Gastrocnemius medialis (tissue), 4 donors: ENCODE results near the gene CPLX1. TPM values are rescaled to one million over a fixed set of nuclear protein-coding genes. Genes with fewer than 3 reads are reported as not detected.

Experiments
- ATAC-seq, 2 donors: fragments of 150-250 bp; one replicate each; pipeline ENCODE4 v1.9.1; 2016
- DNase-seq, 2 donors: peaks; one replicate each; pipeline ENCODE4 v3.0.0-alpha.2; 2019
- H3K27ac ChIP-seq, 4 donors: fragments of 200-600 bp; sonication (generic); 1 replicate in 1 of 4; 2 replicates in 3 of 4; pipeline ENCODE4 v1.5.1; 2016 to 2018; ENCODE audit warnings: mild to moderate bottlenecking in 2 of 4, moderate library complexity in 1 of 4
- H3K27me3 ChIP-seq, 3 donors: fragments of 200-600 bp; sonication (generic) in 2 of 3; 1 replicate in 1 of 3; 2 replicates in 2 of 3; pipeline versions ENCODE4 v1.5.1 to v1.6.0; 2016 to 2019; ENCODE audit warnings: mild to moderate bottlenecking in 1 of 3, moderate library complexity in 1 of 3
- H3K36me3 ChIP-seq, 2 donors: fragments of 200-600 bp; sonication (generic) in 1 of 2; one replicate each; pipeline ENCODE4 v1.5.1; 2017 to 2018
- H3K4me1 ChIP-seq, 2 donors: fragments of 200-600 bp; sonication (generic) in 1 of 2; one replicate each; pipeline ENCODE4 v1.5.1; 2016 to 2017; ENCODE audit warnings: mild to moderate bottlenecking in 2 of 2
- H3K4me3 ChIP-seq, 4 donors: fragments of 200-600 bp; sonication (generic) in 3 of 4; 1 replicate in 1 of 4; 2 replicates in 3 of 4; pipeline ENCODE4 v1.5.1; 2016 to 2019; ENCODE audit warnings: mild to moderate bottlenecking in 2 of 4
- H3K9me3 ChIP-seq, 3 donors: fragments of 200-600 bp; sonication (generic) in 2 of 3; 1 replicate in 1 of 3; 2 replicates in 2 of 3; pipeline ENCODE4 v1.5.1; 2016 to 2019
- CTCF ChIP-seq, 5 experiments: fragments of 450-650 bp in 3 of 5; fragments of 200-600 bp in 2 of 5; sonication (generic) in 2 of 5; IDR thresholded peaks in 4 of 5; conservative IDR thresholded peaks in 1 of 5; 1 replicate in 4 of 5; 2 replicates in 1 of 5; pipeline ENCODE4 v1.5.1; 2016 to 2019; ENCODE audit warnings: antibody characterized with exemption in 5 of 5, mild to moderate bottlenecking in 3 of 5, moderate library complexity in 3 of 5
- POLR2A ChIP-seq, 2 donors: fragments of 450-650 bp; IDR thresholded peaks; one replicate each; pipeline ENCODE4 v1.6.1; 2017; ENCODE audit warnings: antibody characterized with exemption in 2 of 2, mild to moderate bottlenecking in 2 of 2, moderate library complexity in 2 of 2
- in situ Hi-C, 4 donors: fragments of 200-750 bp; cut with MboI; loops; one replicate each; pipeline versions ENCODE4 v1.15.0 to v1.8.0; 2017; ENCODE audit warnings: low sequenced_read_pairs in 4 of 4
- intact Hi-C: fragments of 100-400 bp; cut with DNase I; formaldehyde crosslinking; loops from one replicate; pipeline ENCODE4 v1.15.1; 2023; ENCODE audit warnings: low total_unique reads
- total RNA-seq, 4 donors: library from RNA; depleted of rRNA; stranded (reverse); fragments of >200 nt; gene quantifications; one replicate each; pipeline versions ENCODE4 v1.1.0 to v1.2.3, GENCODE V29; 2016

The CPLX1 gene
- total RNA-seq, 4 donors from 2014 or later, result 0.91 to 1.0 TPM; not detected in 2

DNA sequence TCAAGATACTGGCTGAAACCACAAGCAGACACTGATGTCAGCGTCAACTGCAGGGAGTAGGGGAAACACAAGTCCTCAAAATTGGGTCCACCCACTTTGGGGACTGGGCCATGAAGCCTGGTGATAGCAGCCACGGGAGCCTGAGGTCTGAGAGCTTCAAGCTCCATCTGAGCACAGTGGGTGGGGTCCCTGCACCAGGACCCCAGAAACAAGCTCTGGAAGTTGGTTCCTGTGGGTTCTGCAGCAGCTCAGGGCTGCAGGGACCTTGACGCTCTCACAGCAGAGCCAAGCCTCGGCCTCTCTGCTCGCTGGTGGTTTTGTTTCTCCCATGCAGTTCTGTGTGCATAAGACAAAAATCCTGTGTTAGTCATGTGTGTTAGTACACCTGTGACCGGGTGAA is 54.5 kb downstream of the CPLX1 start:
- in situ Hi-C loops (no loop called here), intact Hi-C loops (no loop called here)
- H3K27me3 ChIP-seq, result no peaks in the 10 kb centered on the region
- no peak for ATAC-seq
- peaks cover 22 to 25% of the 10 kb centered on the region in 2 donors for H3K4me1 ChIP-seq
- H3K27ac ChIP-seq, result peak overlapping the region in 2 of 4 donors; percentile 36 to 60
- no peak overlapping the region for H3K4me3 ChIP-seq
- DNase-seq, result no peak
- no peak for TF ChIP-seq POLR2A (IDR thresholded peaks at IDR 0.05)
- TF ChIP-seq CTCF (IDR thresholded peaks at IDR 0.05 in 4 of 5, conservative IDR thresholded peaks at IDR 0.05 in 1 of 5), result no peak
- no peaks in the 10 kb centered on the region for H3K9me3 ChIP-seq
- peaks cover 0 to 15% of the 10 kb centered on the region in 2 donors for H3K36me3 ChIP-seq

GRCh38 chr4:770022-770421 is 55.9 kb downstream of the CPLX1 start:
- peaks cover 0 to 28% of the 10 kb centered on the region in 2 donors for H3K36me3 ChIP-seq
- intact Hi-C loops (no loop called here), in situ Hi-C loops (no loop called here)
- DNase-seq (no peak), ATAC-seq (no peak)
- H3K4me3 ChIP-seq, result no peak overlapping the region
- no peak overlapping the region for H3K27ac ChIP-seq
- no peaks in the 10 kb centered on the region for H3K9me3 ChIP-seq
- H3K27me3 ChIP-seq, result no peaks in the 10 kb centered on the region
- peaks cover 22 to 25% of the 10 kb centered on the region in 2 donors for H3K4me1 ChIP-seq
- no peak for TF ChIP-seq CTCF (IDR thresholded peaks at IDR 0.05 in 4 of 5, conservative IDR thresholded peaks at IDR 0.05 in 1 of 5)
- no peak for TF ChIP-seq POLR2A (IDR thresholded peaks at IDR 0.05)

DNA sequence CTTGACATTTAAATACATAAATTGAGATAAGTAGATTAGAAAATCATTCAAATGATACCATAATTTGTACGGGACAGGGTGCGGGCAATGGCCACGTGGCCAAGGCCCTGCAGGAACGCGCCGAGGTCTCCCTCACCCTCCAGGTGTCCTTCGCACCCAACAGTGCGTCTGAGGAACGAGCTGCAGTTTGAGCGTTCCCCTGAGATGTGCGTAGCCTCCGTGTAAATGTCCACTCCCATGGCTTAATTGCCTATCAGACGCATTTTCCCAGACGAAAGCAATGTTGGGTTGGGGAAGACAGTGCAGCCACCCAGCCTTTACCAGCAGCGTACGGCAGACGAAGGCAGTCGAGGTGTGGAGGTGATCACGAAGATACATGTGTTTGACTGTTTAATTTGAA is 56.4 kb downstream of the CPLX1 start:
- ATAC-seq (no peak), DNase-seq (no peak)
- H3K4me1 ChIP-seq, result peaks cover 22 to 25% of the 10 kb centered on the region in 2 donors

DNA sequence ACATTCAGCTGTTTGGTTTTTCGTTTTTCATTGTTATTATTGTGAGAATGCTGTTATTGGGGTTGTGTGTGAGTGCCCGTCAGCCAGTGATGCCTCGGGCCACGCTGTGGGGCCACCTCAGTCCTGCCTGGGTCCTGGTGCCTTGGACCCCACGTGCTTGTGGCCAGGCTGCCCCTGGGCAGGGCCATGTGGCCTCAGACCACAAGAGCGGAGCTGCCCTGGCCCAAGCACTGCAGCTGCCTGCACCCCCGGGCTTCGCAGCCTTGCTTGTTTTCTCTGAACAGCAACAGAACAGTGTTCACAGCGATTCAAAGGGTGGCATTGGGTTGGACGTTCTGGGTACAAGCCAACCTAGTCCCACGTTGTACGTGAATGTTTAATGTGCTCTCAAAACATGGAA is 56.9 kb downstream of the CPLX1 start:
- Histone ChIP-seq H3K9me3 (no peaks in the 10 kb centered on the region), H3K27ac (no peak overlapping the region), H3K36me3 (peaks cover 0 to 34% of the 10 kb centered on the region in 2 donors), H3K27me3 (no peaks in the 10 kb centered on the region), H3K4me1 (peaks cover 22 to 25% of the 10 kb centered on the region in 2 donors), H3K4me3 (no peak overlapping the region)
- no peak for TF ChIP-seq POLR2A (IDR thresholded peaks at IDR 0.05)
- no peak for TF ChIP-seq CTCF (IDR thresholded peaks at IDR 0.05 in 4 of 5, conservative IDR thresholded peaks at IDR 0.05 in 1 of 5)
- intact Hi-C loops, result no loop called here
- DNase-seq (no peak), ATAC-seq (no peak)
- in situ Hi-C loops, result no loop called here

More for the DNA sequence above, 56.4 kb downstream of the CPLX1 start:
- intact Hi-C loops, result no loop called here
- no peaks in the 10 kb centered on the region for H3K9me3 ChIP-seq
- in situ Hi-C loops, result no loop called here
- no peak overlapping the region for H3K4me3 ChIP-seq
- peaks cover 0 to 33% of the 10 kb centered on the region in 2 donors for H3K36me3 ChIP-seq
- no peak for TF ChIP-seq POLR2A (IDR thresholded peaks at IDR 0.05)
- no peak for TF ChIP-seq CTCF (IDR thresholded peaks at IDR 0.05 in 4 of 5, conservative IDR thresholded peaks at IDR 0.05 in 1 of 5)
- no peak overlapping the region for H3K27ac ChIP-seq
- no peaks in the 10 kb centered on the region for H3K27me3 ChIP-seq

- in situ Hi-C loops, result no loop called here
- H3K4me3 ChIP-seq, result no peak overlapping the region
- intact Hi-C loops, result no loop called here
- ATAC-seq (no peak), DNase-seq (no peak)
- no peak for TF ChIP-seq POLR2A (IDR thresholded peaks at IDR 0.05)
- TF ChIP-seq CTCF (IDR thresholded peaks at IDR 0.05 in 4 of 5, conservative IDR thresholded peaks at IDR 0.05 in 1 of 5), result no peak
- H3K27me3 ChIP-seq, result no peaks in the 10 kb centered on the region
- peaks cover 14 to 17% of the 10 kb centered on the region in 2 donors for H3K4me1 ChIP-seq
- peaks cover 0 to 43% of the 10 kb centered on the region in 2 donors for H3K36me3 ChIP-seq
- no peaks in the 10 kb centered on the region for H3K9me3 ChIP-seq
- H3K27ac ChIP-seq, result no peak overlapping the region
Measured at GRCh38 chr4:768076-768475, 57.9 kb downstream of the CPLX1 start.
